Keratinocyte (primary cell): ENCODE measurements around the gene ELMO2. TPM values are rescaled to one million over a fixed set of nuclear protein-coding genes. Genes with fewer than 3 reads are reported as not detected.

Source experiments
- DNase-seq: peaks from one replicate; pipeline ENCODE4 v3.0.0-alpha.2; 2011; ENCODE audit warnings: low read depth, missing footprints, low spot score
- FAIRE-seq: peaks from 2 replicates; lab custom pipeline; 2011; peaks lifted over from hg19 to GRCh38; lab: Jason Lieb, UNC
- H2AFZ ChIP-seq: 2 replicates; pipeline ENCODE4 v1.6.0; 2012; ENCODE audit warnings: low read length, control low read depth, inconsistent platforms; ENCODE audit not compliant: control insufficient read depth
- H3K27ac ChIP-seq: 2 replicates; pipeline ENCODE4 v1.5.1; 2011; ENCODE audit warnings: low read length; ENCODE audit not compliant: control insufficient read depth, insufficient read depth
- H3K27me3 ChIP-seq: 3 replicates; pipeline ENCODE4 v1.6.0; 2011; ENCODE audit warnings: low read length; ENCODE audit not compliant: control insufficient read depth, insufficient read depth; ENCODE audit errors: extremely low read depth
- H3K36me3 ChIP-seq, 2 experiments: 2 replicates in 1 of 2; 3 replicates in 1 of 2; pipeline ENCODE4 v1.5.1; 2011; ENCODE audit warnings: low read length in 2 of 2, mild to moderate bottlenecking in 1 of 2; ENCODE audit not compliant: control insufficient read depth in 2 of 2, insufficient read depth in 2 of 2; ENCODE audit errors: extremely low read depth in 1 of 2
- H3K4me1 ChIP-seq: 3 replicates; pipeline ENCODE4 v1.5.1; 2011; ENCODE audit warnings: low read length; ENCODE audit not compliant: control insufficient read depth, insufficient read depth; ENCODE audit errors: extremely low read depth
- H3K4me2 ChIP-seq: 3 replicates; pipeline ENCODE4 v1.6.0; 2011; ENCODE audit warnings: low read depth, low read length; ENCODE audit not compliant: control insufficient read depth, insufficient read depth; ENCODE audit errors: extremely low read depth
- H3K4me3 ChIP-seq, 3 experiments: fragments of 200-600 bp in 1 of 3; sonication (generic) in 1 of 3; 2 replicates in 2 of 3; 3 replicates in 1 of 3; pipeline ENCODE4 v1.5.1; 2011 to 2016; ENCODE audit warnings: low read length in 3 of 3, mild to moderate bottlenecking in 3 of 3, control low read depth in 2 of 3, inconsistent platforms in 1 of 3, low read depth in 1 of 3, mixed read lengths in 1 of 3, mixed run types in 1 of 3, moderate library complexity in 1 of 3; ENCODE audit not compliant: control insufficient read depth in 2 of 3, insufficient read depth in 2 of 3; ENCODE audit errors: extremely low read depth in 1 of 3
- H3K79me2 ChIP-seq: 2 replicates; pipeline ENCODE4 v1.6.0; 2012; ENCODE audit warnings: low read length; ENCODE audit not compliant: control insufficient read depth, insufficient read depth
- H3K9ac ChIP-seq: 3 replicates; pipeline ENCODE4 v1.6.0; 2011; ENCODE audit warnings: low read length; ENCODE audit not compliant: control insufficient read depth, insufficient read depth; ENCODE audit errors: extremely low read depth
- H3K9me1 ChIP-seq: 3 replicates; pipeline ENCODE4 v1.6.0; 2011; ENCODE audit warnings: low read length; ENCODE audit not compliant: control insufficient read depth, insufficient read depth; ENCODE audit errors: extremely low read depth
- H3K9me3 ChIP-seq: 2 replicates; pipeline ENCODE4 v1.5.1; 2012; ENCODE audit warnings: low read depth, low read length; ENCODE audit not compliant: control insufficient read depth
- H4K20me1 ChIP-seq: 3 replicates; pipeline ENCODE4 v1.6.0; 2011; ENCODE audit warnings: low read length; ENCODE audit not compliant: control insufficient read depth, insufficient read depth; ENCODE audit errors: extremely low read depth
- CTCF ChIP-seq, 3 experiments: IDR thresholded peaks in 1 of 3; conservative IDR thresholded peaks in 1 of 3; optimal IDR thresholded peaks in 1 of 3; 2 replicates in 2 of 3; 3 replicates in 1 of 3; pipeline versions ENCODE3 to v1.5.1; 2011; ENCODE audit warnings: low read length in 3 of 3, mild to moderate bottlenecking in 3 of 3, moderate library complexity in 2 of 3, control low read depth in 1 of 3, inconsistent platforms in 1 of 3; ENCODE audit not compliant: insufficient read depth in 2 of 3; ENCODE audit errors: extremely low read depth in 1 of 3
- EZH2 ChIP-seq: IDR thresholded peaks from one replicate; pipeline ENCODE4 v1.6.1; 2012; ENCODE audit warnings: inconsistent platforms, mild to moderate bottlenecking, low read length, moderate library complexity
- dilution Hi-C: fragments of 300-500 bp; cut with MboI; formaldehyde crosslinking; loops from one replicate; pipeline ENCODE4 v1.7.0; 2020; ENCODE audit warnings: low sequenced_read_pairs; ENCODE audit not compliant: extremely low pct_ligation_motif_present
- polyA plus RNA-seq, 5 experiments: library from polyadenylated mRNA; depleted of rRNA in 3 of 5; stranded (reverse) in 3 of 5; stranded (forward) in 1 of 5; unstranded in 1 of 5; fragments of >200 nt; gene quantifications; 1 replicate in 1 of 5; 2 replicates in 3 of 5; 3 replicates in 1 of 5; pipeline versions ENCODE4 v1.2.1 to v1.2.3, GENCODE V29; 2011 to 2012; ENCODE audit warnings: missing spikeins in 2 of 5, low read depth in 1 of 5, low replicate concordance in 1 of 5

The ELMO2 gene
- polyA plus RNA-seq, 1 donor (not counting 4 experiments of a cell fraction or from before 2014, with no cell fraction given): 28.5 TPM

DNA sequence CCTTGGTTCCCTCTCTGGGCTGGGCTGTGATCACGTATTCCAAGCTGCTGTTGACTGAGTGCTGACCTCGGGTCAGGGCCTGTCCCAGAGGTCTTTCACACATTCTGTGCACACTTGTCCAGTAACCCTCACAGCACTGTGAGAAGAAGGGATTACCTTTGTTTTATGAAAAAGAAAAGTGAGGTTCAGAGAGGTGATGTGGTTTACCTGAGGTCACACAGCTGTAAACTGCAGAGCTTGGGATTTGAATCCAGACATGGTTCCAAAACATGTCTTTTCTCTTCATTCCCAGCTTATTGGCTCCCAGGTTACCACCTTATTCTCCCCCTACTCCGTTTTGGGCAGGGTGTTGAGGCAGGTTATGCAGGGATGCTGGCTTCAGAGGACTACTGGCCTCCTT is 69.7 kb downstream of the ELMO2 start:
- H2AFZ ChIP-seq: no peak overlapping the region
- no peak overlapping the region for H3K4me2 ChIP-seq
- TF ChIP-seq CTCF (optimal IDR thresholded peaks at IDR 0.05 in 1 of 3, IDR thresholded peaks at IDR 0.05 in 1 of 3, conservative IDR thresholded peaks at IDR 0.05 in 1 of 3; ENCODE audit: extremely low read depth in 1 of 3, insufficient read depth in 2 of 3, low read length in 3 of 3) (no peak), EZH2 (no peak)
- dilution Hi-C loops: no loop called here
- no peaks in the 10 kb centered on the region for H3K9me3 ChIP-seq
- no peaks in the 10 kb centered on the region for H3K36me3 ChIP-seq
- FAIRE-seq: no peak
- H3K27me3 ChIP-seq: peaks cover 40% of the 10 kb centered on the region
- H3K27ac ChIP-seq: no peak overlapping the region
- H3K9ac ChIP-seq: no peak overlapping the region
- H3K4me3 ChIP-seq: no peak overlapping the region
- no peaks in the 10 kb centered on the region for H3K4me1 ChIP-seq
- no peak for DNase-seq
- H3K9me1 ChIP-seq: no peaks in the 10 kb centered on the region
- no peaks in the 10 kb centered on the region for H4K20me1 ChIP-seq
- no peaks in the 10 kb centered on the region for H3K79me2 ChIP-seq

GRCh38 chr20:46334303-46334904 is 72.0 kb downstream of the ELMO2 start:
- H3K9me3 ChIP-seq: no peaks in the 10 kb centered on the region
- no peak for TF ChIP-seq EZH2
- no peak for TF ChIP-seq CTCF (optimal IDR thresholded peaks at IDR 0.05 in 1 of 3, IDR thresholded peaks at IDR 0.05 in 1 of 3, conservative IDR thresholded peaks at IDR 0.05 in 1 of 3; ENCODE audit: extremely low read depth in 1 of 3, insufficient read depth in 2 of 3, low read length in 3 of 3)
- peaks cover 54% of the 10 kb centered on the region for H3K27me3 ChIP-seq
- no peak overlapping the region for H3K27ac ChIP-seq
- no peak overlapping the region for H2AFZ ChIP-seq
- H3K36me3 ChIP-seq: no peaks in the 10 kb centered on the region
- no peaks in the 10 kb centered on the region for H4K20me1 ChIP-seq
- H3K9me1 ChIP-seq: no peaks in the 10 kb centered on the region
- H3K4me1 ChIP-seq: no peaks in the 10 kb centered on the region
- FAIRE-seq (no peak), DNase-seq (no peak)
- H3K79me2 ChIP-seq: no peaks in the 10 kb centered on the region
- H3K4me2 ChIP-seq: no peak overlapping the region
- dilution Hi-C loops: no loop called here
- no peak overlapping the region for H3K9ac ChIP-seq
- H3K4me3 ChIP-seq: no peak overlapping the region
